Stomach (tissue), 9 donors: ENCODE results near the gene NKIRAS1. TPM values are rescaled to one million over a fixed set of nuclear protein-coding genes. Genes with fewer than 3 reads are reported as not detected.

Experiments used
- DNase-seq, 2 donors: peaks; one replicate each; pipeline versions ENCODE4 v3.0.0 to v3.0.0-alpha.2; 2013 to 2019
- H3K27ac ChIP-seq, 5 donors: fragments of 200-600 bp in 4 of 5; sonication (generic) in 4 of 5; one replicate each; pipeline ENCODE4 v1.5.1; 2013 to 2019; ENCODE audit warnings: mild to moderate bottlenecking in 1 of 5, moderate library complexity in 1 of 5
- H3K27me3 ChIP-seq, 3 donors: fragments of 200-600 bp; sonication (generic); one replicate each; pipeline ENCODE4 v1.5.1; 2017 to 2019; ENCODE audit warnings: mixed run types in 1 of 3
- H3K36me3 ChIP-seq, 4 donors: fragments of 200-600 bp; sonication (generic); 1 replicate in 3 of 4; 2 replicates in 1 of 4; pipeline ENCODE4 v1.5.1; 2016 to 2019
- H3K4me1 ChIP-seq, 4 donors: fragments of 200-600 bp; sonication (generic); one replicate each; pipeline ENCODE4 v1.5.1; 2016 to 2019
- H3K4me3 ChIP-seq, 4 donors: fragments of 200-600 bp; sonication (generic) in 3 of 4; one replicate each; pipeline ENCODE4 v1.5.1; 2016 to 2019; ENCODE audit warnings: mild to moderate bottlenecking in 1 of 4
- H3K9me3 ChIP-seq, 4 donors: fragments of 200-600 bp; sonication (generic); one replicate each; pipeline ENCODE4 v1.5.1; 2016 to 2019
- CTCF ChIP-seq, 7 experiments: fragments of 450-650 bp in 4 of 7; fragments of 200-600 bp in 3 of 7; sonication (generic) in 3 of 7; IDR thresholded peaks; one replicate each; pipeline ENCODE4 v1.5.1; 2016 to 2019; ENCODE audit warnings: antibody characterized with exemption in 7 of 7, control low read depth in 2 of 7, mild to moderate bottlenecking in 1 of 7
- EP300 ChIP-seq: sonication (generic); formaldehyde crosslinking; IDR thresholded peaks from one replicate; pipeline ENCODE4 v1.6.1; 2017; ENCODE audit warnings: antibody characterized with exemption
- POLR2A ChIP-seq, 4 donors: fragments of 450-650 bp; IDR thresholded peaks; one replicate each; pipeline ENCODE4 v1.6.1; 2016; ENCODE audit warnings: antibody characterized with exemption in 4 of 4, control low read depth in 2 of 4, mild to moderate bottlenecking in 1 of 4, moderate library complexity in 1 of 4
- POLR2AphosphoS5 ChIP-seq, 3 donors: sonication (generic); formaldehyde crosslinking; IDR thresholded peaks; one replicate each; pipeline ENCODE4 v1.6.1; 2016; ENCODE audit warnings: antibody characterized with exemption in 3 of 3
- whole genome bisulfite sequencing, 5 donors: extraction: QIAGEN DNeasy Blood & Tissue Kit in 3 of 5; methylation state at CpG; one replicate each; pipeline versions ENCODE4 v1.1.5 to v1.1.7; 2013 to 2018; 5-methylcytosine and 5-hydroxymethylcytosine counted together
- intact Hi-C: fragments of 100-400 bp; cut with DNase I; formaldehyde crosslinking; loops from one replicate; pipeline ENCODE4 v1.15.1; 2023; ENCODE audit warnings: low total_unique reads
- polyA plus RNA-seq, 3 donors: library from polyadenylated mRNA; stranded (reverse); fragments of 200-250 nt; gene quantifications; one replicate each; pipeline ENCODE4 v1.2.3, GENCODE V29; 2013
- total RNA-seq, 5 donors: library from RNA; depleted of rRNA; stranded (reverse); fragments of >200 nt; gene quantifications; one replicate each; pipeline versions ENCODE4 v1.1.0 to v1.2.3, GENCODE V29; 2014 to 2016
- donor health status: healthy with polysubstance abuse.
- donor health status: Bipolar disorder and iron deficiency.
- donor health status: healthy.

The NKIRAS1 gene
- total and polyA plus RNA-seq, 8 donors: 0.87 to 18.3 (median 7.6) TPM; not detected in 1

- H3K4me3 ChIP-seq: no peak overlapping the region
- intact Hi-C loops: no loop called here
- no peaks in the 10 kb centered on the region for H3K27me3 ChIP-seq
- H3K27ac ChIP-seq: no peak overlapping the region
- DNase-seq: no peak
- H3K4me1 ChIP-seq: peaks cover 0 to 20% (median 5%) of the 10 kb centered on the region in 4 donors
- no peak for TF ChIP-seq EP300
- TF ChIP-seq POLR2AphosphoS5 (IDR thresholded peaks at IDR 0.05): no peak
- TF ChIP-seq CTCF (IDR thresholded peaks at IDR 0.05): no peak
- WGBS, 5 donors: 72 to 82% (median 81%) methylated on average over 2 of the region's 2 CpGs
- H3K36me3 ChIP-seq: peaks cover 0 to 44% (median 24%) of the 10 kb centered on the region in 4 donors
- H3K9me3 ChIP-seq: no peaks in the 10 kb centered on the region
Observed at GRCh38 chr3:23889386-23889785, 27.4 kb downstream of the NKIRAS1 start.

- intact Hi-C loops: no loop called here
- H3K36me3 ChIP-seq: peaks cover 0 to 44% (median 24%) of the 10 kb centered on the region in 4 donors
- 44 to 58% (median 48%) methylated on average over 3 of the region's 3 CpGs for WGBS, 5 donors
- H3K27ac ChIP-seq: no peak overlapping the region
- H3K9me3 ChIP-seq: no peaks in the 10 kb centered on the region
- no peaks in the 10 kb centered on the region for H3K27me3 ChIP-seq
- peak in 1 of 2 donors; percentile 67 for DNase-seq
- TF ChIP-seq POLR2A (IDR thresholded peaks at IDR 0.05) (no peak), POLR2AphosphoS5 (IDR thresholded peaks at IDR 0.05) (no peak), CTCF (IDR thresholded peaks at IDR 0.05) (peak in 5 of 7 experiments; percentile 47 to 90 (median 84)), EP300 (no peak)
- H3K4me1 ChIP-seq: peaks cover 0 to 20% (median 5%) of the 10 kb centered on the region in 4 donors
- no peak overlapping the region for H3K4me3 ChIP-seq
Observed at GRCh38 chr3:23888617-23889228, 28.1 kb downstream of the NKIRAS1 start.

GRCh38 chr3:23886311-23886710 is 30.5 kb downstream of the NKIRAS1 start:
- Histone ChIP-seq H3K9me3 (no peaks in the 10 kb centered on the region), H3K36me3 (peaks cover 5 to 36% (median 22%) of the 10 kb centered on the region in 4 donors), H3K27me3 (no peaks in the 10 kb centered on the region), H3K27ac (no peak overlapping the region), H3K4me3 (no peak overlapping the region), H3K4me1 (peaks cover 0 to 20% (median 6%) of the 10 kb centered on the region in 4 donors)
- intact Hi-C loops: no loop called here
- DNase-seq: no peak
- TF ChIP-seq POLR2A (IDR thresholded peaks at IDR 0.05) (no peak), CTCF (IDR thresholded peaks at IDR 0.05) (no peak), EP300 (no peak), POLR2AphosphoS5 (IDR thresholded peaks at IDR 0.05) (no peak)
- WGBS, 5 donors: 92 to 99% (median 97%) methylated on average over 3 of the region's 3 CpGs

DNA sequence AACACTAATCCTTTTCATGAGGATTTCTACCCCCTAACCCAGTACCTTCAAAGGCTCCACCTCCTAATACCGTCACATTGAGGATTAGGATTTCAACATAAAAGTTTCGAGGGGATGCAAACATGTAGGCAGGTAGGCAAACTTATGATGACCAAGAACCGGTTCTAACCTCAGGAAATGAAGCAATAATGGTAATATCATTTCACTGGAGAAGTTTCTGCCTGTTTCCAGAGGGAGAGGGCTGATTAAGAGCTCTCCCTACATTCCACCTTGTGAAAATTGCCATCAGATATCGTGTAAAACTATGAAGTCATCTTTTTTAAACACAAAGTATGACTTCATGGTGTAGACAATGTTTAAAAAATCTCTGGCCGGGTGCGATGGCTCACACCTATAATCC is 31.6 kb downstream of the NKIRAS1 start:
- intact Hi-C loops: no loop called here

More for the DNA sequence above, 31.6 kb downstream of the NKIRAS1 start:
- WGBS, 5 donors: 72 to 92% (median 90%) methylated on average over 6 of the region's 6 CpGs
- Histone ChIP-seq H3K4me1 (peaks cover 6 to 31% (median 15%) of the 10 kb centered on the region in 4 donors), H3K9me3 (no peaks in the 10 kb centered on the region), H3K36me3 (peaks cover 5 to 26% (median 15%) of the 10 kb centered on the region in 4 donors), H3K27me3 (no peaks in the 10 kb centered on the region), H3K4me3 (no peak overlapping the region), H3K27ac (no peak overlapping the region)
- DNase-seq: no peak
- TF ChIP-seq CTCF (IDR thresholded peaks at IDR 0.05): no peak
- no peak for TF ChIP-seq POLR2AphosphoS5 (IDR thresholded peaks at IDR 0.05)
- TF ChIP-seq POLR2A (IDR thresholded peaks at IDR 0.05): no peak
- no peak for TF ChIP-seq EP300
